ENCODE data around the gene NSMCE1. TPM values are rescaled to one million over a fixed set of nuclear protein-coding genes. Genes with fewer than 3 reads are reported as not detected.
A peak's percentile ranks its signal among the peaks of the same experiment; 100 is the strongest.
"Not testable (repeated sequence)": the region's sequence is repeated elsewhere in the genome, so short reads cannot be mapped to it uniquely, and the experiment has no call there.

The NSMCE1 gene
- total RNA-seq, 1 experiment from 2014 or later: 65.8 TPM

DNA sequence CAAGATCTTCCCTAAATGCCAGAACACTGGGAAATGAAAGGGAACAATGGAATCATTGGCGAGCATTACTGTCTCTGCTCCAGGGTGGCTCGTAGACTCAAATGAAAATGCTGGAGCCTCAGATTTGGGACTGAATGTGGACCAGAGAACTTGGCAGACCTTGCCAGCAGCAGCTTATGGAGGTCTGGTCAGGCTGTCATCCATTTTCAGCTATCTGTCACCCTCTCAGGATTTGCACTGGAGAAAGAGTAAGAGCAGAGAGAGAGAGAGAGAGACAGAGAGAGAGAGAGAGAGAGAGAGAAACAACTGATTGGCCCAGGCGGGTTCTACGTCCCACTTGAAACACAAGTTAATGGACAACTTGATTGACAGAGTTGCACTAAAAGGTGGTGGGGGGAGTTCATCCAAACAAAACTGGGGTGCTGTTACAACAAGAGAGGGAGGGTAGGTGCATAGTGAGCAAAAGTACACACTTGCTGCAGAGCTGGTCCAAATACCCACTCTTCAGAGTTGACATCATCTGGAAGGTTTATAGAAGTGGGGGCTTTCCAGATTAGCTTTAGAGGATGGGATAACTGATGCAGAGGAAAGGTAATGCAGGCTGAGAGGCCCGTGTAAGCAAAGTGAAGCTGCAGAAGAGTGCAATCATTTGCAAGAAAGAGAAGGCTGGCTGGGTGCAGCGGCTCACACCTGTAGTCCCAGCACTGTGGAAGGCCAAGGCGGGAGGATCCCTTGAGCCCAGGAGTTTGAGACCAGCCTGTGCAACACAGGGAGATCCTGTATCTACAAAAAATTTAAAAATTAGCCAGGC, 16.5 kb upstream of the NSMCE1 start:
- in situ Hi-C loops (cut with HindIII; ENCODE audit: low pct_unique_long_range_greater_than_20kb, low sequenced_read_pairs): no loop called here
- peak; percentile 54 for DNase-seq (ENCODE audit: low read depth, low spot score)

DNA sequence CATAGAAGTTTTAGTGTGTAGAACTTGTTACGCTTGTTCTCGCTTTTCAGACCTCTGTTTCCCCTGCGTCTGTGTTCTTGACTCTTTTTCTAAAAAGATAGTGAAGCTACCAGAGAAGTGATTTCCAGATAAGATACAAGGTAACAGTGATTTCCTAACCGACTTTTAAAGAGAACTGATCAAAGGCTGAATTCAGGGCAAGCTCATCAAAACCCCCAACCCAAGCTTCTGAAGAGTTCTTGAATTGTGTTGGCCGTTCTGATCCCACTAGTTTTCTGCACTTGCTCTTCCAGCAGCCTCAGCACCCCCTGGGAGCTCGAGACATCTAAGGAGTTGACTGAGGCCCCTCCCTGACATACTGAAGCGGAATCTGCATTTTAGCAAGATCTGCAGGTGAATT, 12.7 kb upstream of the NSMCE1 start:
- in situ Hi-C loops (cut with HindIII; ENCODE audit: low pct_unique_long_range_greater_than_20kb, low sequenced_read_pairs): no loop called here
- DNase-seq (ENCODE audit: low read depth, low spot score): no peak

DNA sequence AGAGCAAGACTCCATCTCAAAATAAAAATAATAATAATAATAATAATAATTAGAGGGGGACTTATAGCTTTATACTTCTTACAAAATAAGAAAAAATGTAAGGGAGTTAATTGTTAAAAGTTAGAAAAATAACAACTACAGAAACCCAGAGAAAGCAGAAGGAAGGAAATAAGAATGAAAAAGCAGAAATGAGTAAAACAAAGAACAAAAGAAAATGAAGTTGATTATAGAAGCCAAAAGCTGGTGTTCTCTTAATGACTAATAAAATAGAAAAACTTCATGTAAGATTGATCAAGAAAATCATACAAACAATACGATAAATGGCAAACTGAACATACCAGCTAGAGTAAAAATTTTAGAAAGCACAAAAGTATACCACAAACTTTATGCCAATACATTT, 6.8 kb upstream of the NSMCE1 start:
- in situ Hi-C loops (cut with HindIII; ENCODE audit: low pct_unique_long_range_greater_than_20kb, low sequenced_read_pairs): no loop called here
- no peak for DNase-seq (ENCODE audit: low read depth, low spot score)

DNA sequence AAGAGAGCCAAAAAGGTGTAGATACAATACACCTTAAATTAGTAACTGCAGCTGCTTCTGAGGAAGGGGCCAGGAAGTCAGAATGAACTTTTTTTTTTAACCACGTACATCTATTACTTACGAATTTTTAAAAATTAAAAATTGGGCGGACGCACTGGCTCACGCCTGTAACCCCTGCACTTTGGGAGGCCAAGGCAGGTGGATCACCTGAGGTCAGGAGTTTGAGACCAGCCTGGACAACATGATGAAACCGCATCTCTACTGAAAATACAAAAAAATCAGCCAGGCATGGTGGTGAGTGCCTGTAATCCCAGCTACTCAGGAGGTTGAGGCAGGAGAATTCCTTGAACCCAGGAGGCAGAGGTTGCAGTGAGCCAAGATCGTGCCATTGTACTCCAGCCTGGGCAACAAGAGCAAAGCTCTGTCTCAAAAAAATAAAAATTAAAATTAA, 5.9 kb upstream of the NSMCE1 start:
- in situ Hi-C loops (cut with HindIII; ENCODE audit: low pct_unique_long_range_greater_than_20kb, low sequenced_read_pairs): not testable (repeated sequence)

DNA sequence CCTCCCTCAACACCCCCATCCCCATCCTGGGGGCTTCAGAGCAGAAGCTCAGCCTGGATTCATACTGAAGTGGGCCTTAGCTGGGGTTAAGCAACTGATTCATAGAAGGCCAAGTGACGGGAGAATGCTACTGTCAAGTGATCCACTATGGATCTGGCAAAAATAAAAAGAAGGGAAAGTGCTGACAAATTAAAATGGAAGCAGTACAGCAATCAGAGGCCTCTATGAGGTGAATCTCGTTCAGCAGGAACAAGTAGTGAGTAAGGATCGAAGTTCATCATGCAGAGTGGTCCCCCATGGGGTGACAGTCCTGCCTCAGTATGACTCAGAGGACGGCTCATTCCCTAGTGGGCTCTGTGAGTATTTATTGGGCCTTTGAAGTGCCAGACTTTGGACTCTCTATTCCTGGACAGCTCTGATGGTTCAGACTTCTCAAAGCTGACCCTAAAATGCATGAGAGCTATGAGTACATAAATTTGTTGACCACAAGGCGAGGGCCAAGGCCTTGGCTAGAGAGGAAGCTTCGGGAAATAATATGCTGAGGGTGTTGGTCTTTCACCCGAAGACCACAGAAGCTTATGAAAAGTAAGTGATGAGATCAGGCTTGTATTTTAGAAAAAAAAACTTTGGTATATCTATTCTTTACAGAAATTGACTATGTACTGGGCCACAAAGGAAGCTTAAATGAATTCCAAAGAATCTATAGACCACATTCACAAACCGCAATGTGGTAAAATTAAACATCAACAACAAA, 5.3 kb upstream of the NSMCE1 start:
- in situ Hi-C loops (cut with HindIII; ENCODE audit: low pct_unique_long_range_greater_than_20kb, low sequenced_read_pairs): no loop called here
- no peak for DNase-seq (ENCODE audit: low read depth, low spot score)

More for the DNA sequence above, 5.9 kb upstream of the NSMCE1 start:
- not testable (repeated sequence) for DNase-seq (ENCODE audit: low read depth, low spot score)

DNA sequence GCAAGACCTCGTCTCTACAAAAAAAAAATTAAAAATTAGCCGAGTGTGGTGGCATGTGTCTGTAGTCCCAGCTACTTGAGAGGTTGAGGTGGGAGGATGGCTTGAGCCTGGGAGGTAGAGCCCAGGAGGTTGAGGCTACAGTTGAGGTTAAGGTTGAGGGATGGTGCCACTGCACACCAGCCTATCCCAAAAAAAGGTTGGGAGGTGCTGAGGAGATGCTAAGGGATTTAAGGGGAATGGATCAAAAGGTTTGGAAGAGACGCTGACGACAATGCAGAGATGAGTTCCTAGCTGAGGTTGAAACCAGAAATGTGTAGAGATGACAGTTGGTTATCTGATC, 4.7 kb upstream of the NSMCE1 start:
- in situ Hi-C loops (cut with HindIII; ENCODE audit: low pct_unique_long_range_greater_than_20kb, low sequenced_read_pairs): no loop called here
- DNase-seq (ENCODE audit: low read depth, low spot score): no peak

DNA sequence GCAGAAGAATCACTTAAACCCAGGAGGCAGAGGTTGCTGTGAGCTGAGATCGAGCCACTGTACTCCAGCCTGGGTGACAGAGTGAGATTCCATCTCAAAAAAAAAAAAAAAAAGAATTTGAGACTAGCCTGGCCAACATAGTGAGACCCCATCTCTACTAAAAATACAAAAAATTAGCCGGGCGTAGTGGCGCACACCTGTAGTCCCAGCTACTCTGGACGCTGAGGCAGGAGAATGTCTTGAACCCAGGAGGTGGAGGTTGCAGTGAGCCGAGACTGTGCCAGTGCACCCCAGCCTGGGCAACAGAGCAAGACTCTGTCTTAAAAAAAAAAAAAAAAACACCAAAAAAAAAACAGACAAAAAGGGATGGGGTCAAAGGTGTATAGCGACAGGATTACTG, 4.1 kb upstream of the NSMCE1 start:
- DNase-seq (ENCODE audit: low read depth, low spot score); in situ Hi-C loops (cut with HindIII; ENCODE audit: low pct_unique_long_range_greater_than_20kb, low sequenced_read_pairs): not testable (repeated sequence)

DNA sequence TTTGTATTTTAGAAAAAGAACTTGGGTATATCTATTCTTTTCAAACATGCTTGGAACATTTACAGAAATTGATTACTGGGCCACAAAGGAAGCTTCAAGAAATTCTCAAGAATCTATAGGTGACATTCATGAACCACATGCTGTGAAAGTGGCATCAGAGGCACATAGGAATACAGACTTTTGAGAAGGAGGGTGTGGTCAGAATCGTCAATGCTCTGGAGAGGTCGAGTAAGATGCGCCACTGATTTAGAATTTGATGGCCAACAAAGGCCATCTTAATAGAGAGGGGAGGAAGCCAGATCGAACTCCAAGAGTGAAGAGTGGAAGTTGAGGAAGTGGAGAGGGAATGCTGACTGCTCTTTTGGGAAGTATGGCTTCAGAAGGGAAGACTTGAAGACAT, 3.5 kb upstream of the NSMCE1 start:
- in situ Hi-C loops (cut with HindIII; ENCODE audit: low pct_unique_long_range_greater_than_20kb, low sequenced_read_pairs): no loop called here
- no peak for DNase-seq (ENCODE audit: low read depth, low spot score)

DNA sequence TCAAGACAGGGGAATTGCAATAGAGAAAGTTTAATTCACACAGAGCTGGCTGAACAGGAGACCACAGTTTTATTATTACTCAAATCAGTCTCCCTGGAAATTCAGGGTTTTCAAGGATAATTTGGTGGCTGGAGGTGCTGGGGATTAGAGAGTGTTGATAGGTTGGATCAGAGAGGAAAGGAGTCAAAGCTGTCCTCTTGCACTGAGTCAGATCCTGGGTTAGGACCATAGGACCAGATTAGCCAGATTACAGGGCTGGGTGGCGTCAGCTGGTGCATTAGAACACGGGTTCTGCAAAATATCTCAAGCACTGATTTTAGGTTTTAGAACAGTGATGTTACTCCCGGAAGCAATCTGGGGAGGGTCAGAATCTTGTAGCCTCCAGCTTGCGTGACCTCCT, 1.8 kb upstream of the NSMCE1 start:
- no peak for DNase-seq (ENCODE audit: low read depth, low spot score)
- in situ Hi-C loops (cut with HindIII; ENCODE audit: low pct_unique_long_range_greater_than_20kb, low sequenced_read_pairs): no loop called here

DNA sequence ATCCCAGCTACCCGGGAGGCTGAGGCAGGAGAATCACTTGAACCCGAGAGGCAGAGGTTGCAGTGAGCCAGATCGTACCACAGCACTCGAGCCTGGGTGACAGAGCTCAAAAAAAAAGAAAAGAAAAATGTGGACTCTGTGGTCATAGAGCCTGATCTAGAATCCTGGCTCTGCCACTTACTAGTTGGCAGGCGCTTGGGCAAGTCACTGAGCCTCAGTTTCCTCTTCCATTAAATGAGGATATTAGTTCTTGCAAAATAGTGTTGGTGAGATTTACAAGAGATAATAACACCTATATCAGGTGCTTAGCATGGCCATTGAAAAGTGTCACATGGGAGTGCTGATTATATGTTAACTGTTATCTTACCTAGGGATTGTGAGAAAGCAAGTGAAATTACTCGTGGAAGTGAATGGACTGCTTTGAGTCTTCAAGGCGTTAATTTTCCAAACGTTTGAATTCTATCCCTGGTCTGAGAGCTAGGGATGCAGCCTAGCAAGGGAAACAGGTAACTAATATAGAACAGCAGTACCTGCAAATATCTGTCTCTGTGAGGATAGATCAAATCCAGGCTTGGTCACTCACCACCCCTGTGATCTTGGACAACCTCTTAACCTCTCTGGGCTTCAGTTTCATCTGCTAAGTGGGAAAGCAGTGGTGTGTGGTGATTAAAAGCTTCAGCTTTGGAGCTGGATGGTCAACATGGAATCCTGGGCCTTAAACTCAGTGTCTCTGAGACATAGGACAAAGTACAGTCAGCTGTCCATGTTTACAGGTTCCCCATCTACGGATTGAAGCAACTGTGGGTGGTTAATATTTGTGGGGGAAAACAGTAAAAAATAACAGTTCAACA, 953 bp upstream of the NSMCE1 start:
- in situ Hi-C loops (cut with HindIII; ENCODE audit: low pct_unique_long_range_greater_than_20kb, low sequenced_read_pairs): no loop called here
- no peak for DNase-seq (ENCODE audit: low read depth, low spot score)

DNA sequence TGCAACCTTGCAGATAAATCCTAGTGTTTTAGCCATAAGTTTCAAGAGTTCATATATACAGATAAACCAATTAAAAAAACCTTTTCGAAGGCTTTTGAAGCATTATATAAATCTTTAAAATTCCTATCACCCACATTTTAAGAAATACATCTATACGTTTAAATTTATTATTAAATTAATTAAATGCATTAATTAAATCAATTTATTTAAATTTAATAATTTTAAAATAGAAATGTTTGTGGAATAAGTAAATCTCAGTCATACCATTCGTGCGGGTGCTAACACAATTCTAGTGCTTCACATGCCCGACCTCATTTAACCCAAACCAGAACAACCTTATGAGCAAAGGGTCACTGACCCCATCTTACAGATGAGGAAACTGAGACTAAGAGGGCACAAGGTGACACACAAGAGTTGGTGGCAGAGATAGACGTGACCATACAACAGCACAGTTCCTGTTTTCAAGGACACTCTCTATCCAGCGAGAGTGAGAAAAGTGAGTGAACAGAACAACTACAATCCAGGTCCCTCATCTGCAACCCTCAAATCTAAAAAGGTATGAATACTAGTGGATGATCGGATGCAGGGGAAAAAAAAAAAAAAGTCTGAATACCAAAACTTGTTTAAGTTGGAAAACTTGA, 1.4 kb downstream of the NSMCE1 start:
- in situ Hi-C loops (cut with HindIII; ENCODE audit: low pct_unique_long_range_greater_than_20kb, low sequenced_read_pairs): no loop called here
- DNase-seq (ENCODE audit: low read depth, low spot score): no peak

DNA sequence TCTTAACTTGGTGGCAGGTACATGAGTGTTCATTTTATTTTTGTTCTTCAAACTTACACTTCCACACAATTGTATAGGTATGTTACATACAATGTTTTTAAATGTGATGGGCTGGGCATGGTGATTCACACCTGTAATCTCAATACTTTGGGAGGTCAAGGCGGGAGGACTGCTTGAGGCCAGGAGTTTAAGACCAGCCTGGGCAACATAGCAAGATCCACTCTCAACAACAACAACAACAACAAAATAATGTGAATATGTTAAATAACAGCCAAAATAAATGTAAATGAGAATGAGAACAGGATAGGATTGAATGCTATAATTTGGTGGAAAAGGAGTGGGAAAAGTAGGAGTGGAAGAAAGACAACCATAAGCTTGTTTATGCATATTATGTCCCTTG, 2.6 kb downstream of the NSMCE1 start:
- in situ Hi-C loops (cut with HindIII; ENCODE audit: low pct_unique_long_range_greater_than_20kb, low sequenced_read_pairs): no loop called here
- no peak for DNase-seq (ENCODE audit: low read depth, low spot score)

DNA sequence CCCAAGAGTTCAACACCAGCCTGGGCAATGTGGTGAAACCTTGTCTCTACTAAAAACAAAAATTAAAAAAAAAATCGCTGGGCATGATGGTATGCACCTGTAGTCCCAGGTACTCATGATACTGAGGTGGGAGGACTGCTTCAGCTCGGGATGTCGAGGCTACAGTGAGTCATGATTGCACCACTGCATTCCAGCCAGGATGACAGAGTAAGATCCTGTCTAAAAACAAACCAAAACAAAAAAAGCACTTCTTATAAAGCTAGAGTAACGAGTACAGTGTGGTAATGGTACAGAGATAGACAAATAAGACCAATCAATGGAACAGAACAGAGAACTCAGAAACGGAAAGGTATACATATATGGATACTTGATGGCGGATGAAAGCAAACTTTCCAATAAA, 4.4 kb downstream of the NSMCE1 start:
- in situ Hi-C loops (cut with HindIII; ENCODE audit: low pct_unique_long_range_greater_than_20kb, low sequenced_read_pairs): no loop called here
- no peak for DNase-seq (ENCODE audit: low read depth, low spot score)

DNA sequence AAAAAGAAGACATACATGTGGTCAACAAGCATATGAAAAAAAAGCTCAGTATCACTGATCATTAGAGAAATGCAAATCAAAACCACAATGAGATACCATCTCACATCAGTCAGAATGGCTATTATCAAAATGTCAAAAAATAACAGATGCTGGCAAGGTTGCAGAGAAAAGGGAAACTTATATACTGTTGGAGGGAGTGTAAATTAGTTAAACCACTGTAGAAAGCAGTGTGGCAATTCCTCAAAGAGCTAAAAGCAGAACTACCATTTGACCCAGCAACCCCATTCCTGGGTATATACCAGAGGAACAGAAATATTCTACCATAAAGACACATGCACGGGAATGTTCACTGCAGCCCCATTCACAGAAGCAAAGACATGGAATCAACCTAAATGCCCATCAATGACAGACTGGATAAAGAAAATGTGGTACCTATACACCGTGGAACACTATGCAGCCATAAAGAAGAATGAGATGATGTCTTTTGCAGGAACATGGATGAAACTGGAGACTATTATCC, 5.6 kb downstream of the NSMCE1 start:
- DNase-seq (ENCODE audit: low read depth, low spot score); in situ Hi-C loops (cut with HindIII; ENCODE audit: low pct_unique_long_range_greater_than_20kb, low sequenced_read_pairs): not testable (repeated sequence)

DNA sequence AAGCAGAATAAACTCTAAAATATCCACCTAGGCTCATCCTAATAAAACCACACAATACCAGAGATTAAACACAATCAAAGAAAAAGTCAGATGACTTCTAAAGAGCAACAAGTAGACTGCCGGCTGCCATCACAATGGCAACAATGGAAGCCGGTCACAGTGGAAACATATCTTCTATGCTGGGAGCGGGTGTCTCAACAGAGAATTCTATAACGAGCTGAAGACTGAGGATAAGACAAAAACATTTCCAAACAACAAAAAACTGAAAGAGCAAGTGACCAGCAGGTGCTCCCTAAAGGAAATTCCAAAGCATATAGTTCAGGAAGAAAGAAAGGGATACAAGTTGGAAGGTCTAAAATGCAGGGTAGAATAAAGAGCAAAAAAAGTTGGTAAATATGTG, 8.9 kb downstream of the NSMCE1 start:
- DNase-seq (ENCODE audit: low read depth, low spot score): no peak
- in situ Hi-C loops (cut with HindIII; ENCODE audit: low pct_unique_long_range_greater_than_20kb, low sequenced_read_pairs): no loop called here

DNA sequence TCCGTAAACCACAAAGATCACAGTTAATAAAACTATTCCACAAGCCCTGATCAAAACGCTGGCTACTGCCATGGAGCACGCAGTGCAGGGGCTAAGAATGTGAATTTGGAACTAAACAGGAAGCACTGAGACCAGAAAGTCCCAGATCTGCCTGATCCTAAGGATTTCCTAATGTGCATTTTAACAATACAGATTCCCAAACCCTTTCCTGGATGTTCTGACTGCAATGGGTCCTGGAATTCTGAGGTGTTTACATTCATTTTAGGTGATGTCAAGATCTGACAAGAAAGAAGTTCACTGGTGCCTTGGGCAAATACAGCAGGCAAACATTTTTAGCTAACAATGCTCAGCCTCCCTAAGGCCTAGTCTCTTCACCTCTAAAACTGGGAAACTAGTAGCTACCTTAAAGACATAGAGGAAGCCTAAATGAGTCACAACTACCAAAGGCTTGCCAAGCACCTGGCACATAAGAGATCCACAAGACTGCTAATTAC, 10.3 kb downstream of the NSMCE1 start:
- in situ Hi-C loops (cut with HindIII; ENCODE audit: low pct_unique_long_range_greater_than_20kb, low sequenced_read_pairs): no loop called here
- DNase-seq (ENCODE audit: low read depth, low spot score): no peak

DNA sequence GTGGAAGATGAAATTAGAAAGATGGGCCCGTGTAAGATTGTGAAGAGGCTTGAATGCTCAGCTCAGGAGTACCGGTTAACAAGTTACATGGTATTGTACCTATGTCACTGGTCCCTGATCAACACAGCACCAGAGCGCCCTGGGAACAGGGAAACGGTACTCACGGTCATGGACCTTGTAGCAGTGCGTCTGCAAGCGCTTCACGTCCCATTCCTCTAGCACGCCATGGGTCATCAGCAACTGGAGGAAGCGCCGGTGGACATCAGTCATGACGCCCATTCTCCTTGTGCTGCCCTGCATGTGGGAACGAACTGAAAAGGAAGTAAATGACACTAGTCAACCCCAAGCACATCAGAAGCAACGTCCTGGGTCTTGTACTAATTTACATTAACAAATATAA, 11.3 kb downstream of the NSMCE1 start:
- no peak for DNase-seq (ENCODE audit: low read depth, low spot score)
- in situ Hi-C loops (cut with HindIII; ENCODE audit: low pct_unique_long_range_greater_than_20kb, low sequenced_read_pairs): no loop called here
